CD4-positive, alpha-beta T cell treated with Interferon gamma for 1 hour (primary cell): ENCODE data around the gene TMEM132D.

ENCODE experiments used
- DNase-seq: peaks from one replicate; pipeline ENCODE4 v3.0.0-alpha.2; 2020

The TMEM132D gene

DNA sequence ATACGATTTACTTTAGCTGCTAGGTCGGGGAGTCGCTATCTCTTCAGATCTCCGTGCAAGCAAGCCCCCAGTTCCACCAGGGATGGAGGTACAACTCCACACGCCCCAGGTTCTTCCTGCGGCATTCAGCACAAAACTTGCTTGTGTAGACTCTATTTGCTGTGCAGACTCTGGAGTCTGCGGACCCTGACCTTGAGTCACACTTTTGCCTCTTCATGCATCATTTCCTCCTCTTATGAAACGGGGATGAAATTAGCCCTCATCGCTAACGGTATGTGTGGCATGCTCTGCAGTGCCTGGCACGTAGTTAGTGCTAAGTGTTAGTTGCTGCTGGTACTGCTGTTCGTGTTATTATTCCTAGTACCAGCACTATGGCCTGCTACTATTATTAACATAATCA, 84.4 kb downstream of the TMEM132D start:
- DNase-seq: no peak

DNA sequence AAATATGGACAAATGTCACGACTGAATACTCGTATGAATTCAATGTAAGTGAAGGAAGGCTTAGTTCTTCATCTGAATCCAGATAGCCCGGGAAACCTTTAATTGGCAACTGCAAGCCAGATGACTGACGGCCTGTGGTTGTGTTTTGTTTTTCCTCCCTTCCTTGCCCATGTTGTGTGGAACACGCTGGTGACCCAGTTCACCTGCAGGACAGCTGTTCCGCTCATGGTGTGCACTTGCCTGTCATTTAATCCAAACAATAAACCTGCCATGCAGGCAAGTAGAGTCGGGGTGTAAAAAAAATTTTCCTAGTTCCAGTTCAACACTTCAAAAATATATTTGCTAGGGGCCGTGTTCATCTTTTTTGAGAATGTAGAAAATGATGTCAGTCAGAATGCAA, 88.0 kb downstream of the TMEM132D start:
- DNase-seq: no peak

DNA sequence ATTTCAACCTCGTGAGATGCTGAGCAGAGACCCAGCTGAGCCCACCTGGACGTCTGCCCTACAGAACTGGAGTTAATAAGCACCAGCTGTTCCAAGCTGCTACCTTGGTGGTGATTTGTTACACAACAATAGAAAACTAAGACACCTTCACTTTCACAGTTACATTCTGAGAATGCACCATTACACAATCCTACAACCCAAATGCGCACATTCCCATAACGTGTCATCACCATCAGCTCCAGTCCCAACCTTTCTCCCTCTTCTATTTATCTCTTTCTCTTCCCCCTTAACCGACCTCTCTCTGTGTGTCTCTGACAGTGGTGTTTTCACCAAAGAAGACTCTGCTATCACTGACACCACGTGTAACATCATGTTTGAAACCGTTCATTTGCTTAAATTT, 91.9 kb downstream of the TMEM132D start:
- no peak for DNase-seq

DNA sequence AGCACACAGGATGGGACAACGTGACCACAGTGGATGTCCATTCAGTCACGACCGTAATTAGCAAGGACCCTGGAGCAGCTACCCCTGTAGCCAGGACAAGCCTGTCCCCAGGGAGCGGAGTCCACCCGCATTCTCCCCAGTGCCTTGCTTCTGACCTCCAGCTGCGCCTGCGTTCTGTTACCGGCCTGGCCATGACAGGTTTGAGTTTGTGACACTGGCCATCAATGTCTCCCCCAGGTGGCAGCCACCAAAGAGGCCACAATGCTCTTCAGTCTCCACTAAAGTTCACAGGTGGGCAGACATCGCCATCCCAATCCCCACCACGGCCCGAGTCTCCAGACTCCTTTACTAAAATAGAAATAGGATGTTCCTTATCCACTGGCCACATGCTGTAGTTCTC, 96.7 kb downstream of the TMEM132D start:
- no peak for DNase-seq

DNA sequence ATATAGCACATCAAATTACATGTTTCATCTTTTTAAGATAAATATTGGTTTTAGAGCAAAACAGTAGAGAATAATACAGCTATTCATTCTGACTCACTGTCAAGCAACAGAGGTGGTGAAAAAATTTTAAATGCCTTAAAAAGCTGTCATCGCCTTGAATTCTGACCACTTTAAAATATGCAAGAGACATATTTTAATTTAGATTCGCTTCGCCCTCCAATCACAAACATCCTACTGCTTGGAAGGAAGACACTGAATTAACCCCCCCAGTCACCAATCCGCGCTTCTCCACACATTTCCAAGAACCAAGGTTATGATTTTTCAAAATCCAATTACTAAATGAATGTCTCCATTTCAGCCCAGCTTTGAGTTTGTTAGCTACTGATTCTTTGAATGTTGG, 112.4 kb downstream of the TMEM132D start:
- DNase-seq: no peak

DNA sequence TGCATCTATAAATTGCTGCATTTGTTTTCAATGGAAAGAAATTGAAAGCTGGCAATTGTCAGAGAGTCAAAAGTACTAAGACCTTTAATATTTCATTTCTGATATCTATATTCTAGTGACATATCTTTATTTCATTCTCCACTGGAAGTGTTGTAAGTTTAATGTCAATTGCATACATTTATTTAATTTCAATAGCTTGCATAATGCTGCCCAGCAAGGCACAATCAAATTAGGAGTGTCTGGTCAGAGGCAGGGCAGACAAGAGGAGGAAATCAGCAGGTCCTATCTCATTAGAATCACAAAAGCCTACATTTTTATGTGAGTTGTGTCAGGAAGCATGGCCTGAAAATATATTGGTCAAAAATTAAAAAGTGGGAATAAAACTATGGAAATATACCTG, 112.9 kb downstream of the TMEM132D start:
- DNase-seq: no peak

DNA sequence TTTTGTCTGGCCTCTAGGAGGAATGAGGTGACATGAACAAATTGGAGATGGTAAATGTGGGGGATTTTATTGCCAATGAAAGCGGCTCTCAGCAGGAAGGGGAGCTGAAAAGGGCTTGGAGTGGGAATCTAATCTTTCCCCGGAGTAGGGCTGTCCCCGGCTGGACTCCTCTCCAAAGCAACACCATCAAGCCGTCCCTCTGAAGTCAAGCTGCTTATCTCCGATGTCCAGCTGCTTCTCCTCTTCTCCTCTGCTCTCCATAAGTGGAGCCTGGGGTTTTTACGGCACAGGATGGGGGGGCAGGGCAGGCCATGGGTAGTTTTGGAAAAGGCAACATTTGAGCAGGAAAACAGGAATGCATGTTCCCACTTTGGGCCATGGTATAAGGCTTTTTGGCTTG, 113.5 kb downstream of the TMEM132D start:
- DNase-seq: no peak

DNA sequence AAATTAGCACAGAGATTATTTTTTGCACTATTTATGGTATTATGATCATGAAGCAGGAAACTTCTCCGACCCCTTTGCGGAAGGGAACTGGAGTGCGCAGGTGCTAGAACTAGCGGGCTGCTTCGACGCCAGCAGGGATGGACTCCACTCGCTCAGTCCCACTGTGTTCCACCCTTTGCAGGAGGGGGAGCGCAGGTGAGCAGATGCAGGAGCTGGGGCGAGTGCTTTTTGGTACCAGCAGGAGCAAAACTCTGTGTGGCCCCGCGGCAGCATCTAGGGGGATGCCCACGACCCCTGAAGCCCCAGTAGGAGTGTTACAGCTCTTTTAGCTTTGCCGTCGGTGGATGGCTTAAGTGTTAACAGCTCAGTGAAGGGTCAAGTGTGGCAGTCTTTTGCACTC, 113.9 kb downstream of the TMEM132D start:
- DNase-seq: no peak

DNA sequence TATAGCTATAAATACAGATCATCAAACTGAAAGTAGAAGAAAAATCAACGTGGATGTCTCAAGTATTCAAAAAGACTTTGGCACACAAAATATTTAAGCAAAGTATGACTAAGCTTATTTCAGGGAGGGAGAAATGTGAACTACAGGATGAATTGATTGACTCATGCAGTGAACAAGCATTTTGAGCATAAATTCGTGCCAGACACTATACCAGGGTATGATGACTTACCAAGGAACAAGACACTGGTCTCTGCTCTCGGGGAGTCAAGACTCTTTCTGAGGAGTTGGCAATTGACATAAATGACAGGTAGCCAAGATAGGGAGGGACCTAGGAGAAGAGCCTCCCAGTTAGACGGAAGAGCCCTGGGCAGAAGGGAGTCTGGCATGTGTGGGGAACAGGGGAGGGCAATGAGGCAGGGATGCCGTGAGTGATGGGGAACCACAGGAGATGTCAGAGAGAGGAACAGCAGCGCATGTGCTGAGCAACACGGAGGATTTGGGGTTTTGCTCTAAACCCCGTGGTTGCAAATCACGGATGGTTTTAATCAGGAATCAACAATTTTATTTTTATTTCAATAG, 115.2 kb downstream of the TMEM132D start:
- no peak for DNase-seq

DNA sequence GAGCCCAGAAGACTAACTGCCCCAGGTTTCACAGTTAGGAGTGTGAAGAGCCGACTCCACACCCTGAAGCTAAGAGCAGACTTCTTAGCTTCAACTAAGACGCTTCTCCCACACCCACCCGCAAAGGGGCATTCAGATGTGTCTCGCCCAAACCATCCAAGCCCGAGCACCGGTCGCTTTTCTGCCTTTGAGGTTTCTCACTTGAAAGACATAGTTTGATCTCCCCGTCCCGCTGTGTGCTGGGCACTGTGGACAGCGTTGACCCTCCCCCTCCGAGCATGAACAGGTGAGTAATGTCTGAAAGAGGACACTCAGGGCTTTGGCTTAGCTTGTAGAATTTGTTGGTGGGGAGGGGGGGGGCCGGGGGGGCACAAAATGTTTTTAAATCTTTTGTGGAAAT, 123.8 kb downstream of the TMEM132D start:
- DNase-seq: no peak

DNA sequence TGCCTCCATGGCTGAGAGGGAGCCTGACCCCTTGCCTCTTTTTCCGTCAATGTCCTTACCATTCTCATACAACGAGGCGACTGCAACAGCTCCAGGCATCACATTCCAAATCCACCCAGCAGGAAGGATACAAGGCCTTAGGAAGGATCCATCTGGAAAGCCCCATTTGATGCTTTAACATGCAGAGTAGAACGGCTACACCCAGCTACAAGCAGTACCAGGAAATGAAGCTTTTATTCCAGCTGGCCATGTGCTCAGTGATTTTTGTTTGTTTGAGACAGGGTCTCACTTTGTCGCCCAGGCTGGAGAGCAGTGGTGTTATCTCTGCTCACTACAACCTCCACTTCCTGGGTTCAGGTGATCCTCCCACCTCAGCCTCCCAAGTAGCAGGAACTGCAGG, 124.8 kb downstream of the TMEM132D start:
- DNase-seq: no peak

DNA sequence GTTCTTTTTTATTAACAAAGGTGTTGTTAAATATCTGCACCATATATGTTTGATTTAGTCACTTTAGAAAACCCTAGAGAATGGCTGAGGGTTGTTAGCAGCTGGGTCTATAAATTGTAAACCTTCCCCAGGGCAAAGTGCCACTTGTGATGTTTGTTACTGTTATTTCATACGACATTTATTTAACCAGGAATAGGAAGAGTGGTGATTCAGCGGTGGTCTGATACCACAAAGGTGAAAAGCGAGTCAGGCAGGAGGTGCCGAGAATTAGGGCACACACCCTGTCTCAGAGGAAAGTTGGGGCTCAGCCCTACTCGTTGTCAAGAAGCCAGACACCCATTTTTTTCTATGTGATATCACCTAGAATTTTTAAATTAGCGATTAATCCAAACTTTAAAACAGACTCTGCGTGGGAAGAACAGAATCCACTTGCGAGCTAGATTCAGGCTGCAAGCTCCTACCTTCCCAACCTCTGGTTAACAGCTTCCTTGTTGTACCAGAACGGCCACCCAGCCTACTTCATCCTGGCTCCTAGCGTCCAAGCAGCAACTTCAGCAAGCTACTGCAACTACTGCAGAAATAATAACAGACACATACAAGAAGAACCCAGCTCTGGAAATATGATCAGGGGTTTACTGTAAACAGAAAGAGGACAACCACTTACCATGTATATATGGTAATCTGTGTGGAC, 126.7 kb downstream of the TMEM132D start:
- no peak for DNase-seq

DNA sequence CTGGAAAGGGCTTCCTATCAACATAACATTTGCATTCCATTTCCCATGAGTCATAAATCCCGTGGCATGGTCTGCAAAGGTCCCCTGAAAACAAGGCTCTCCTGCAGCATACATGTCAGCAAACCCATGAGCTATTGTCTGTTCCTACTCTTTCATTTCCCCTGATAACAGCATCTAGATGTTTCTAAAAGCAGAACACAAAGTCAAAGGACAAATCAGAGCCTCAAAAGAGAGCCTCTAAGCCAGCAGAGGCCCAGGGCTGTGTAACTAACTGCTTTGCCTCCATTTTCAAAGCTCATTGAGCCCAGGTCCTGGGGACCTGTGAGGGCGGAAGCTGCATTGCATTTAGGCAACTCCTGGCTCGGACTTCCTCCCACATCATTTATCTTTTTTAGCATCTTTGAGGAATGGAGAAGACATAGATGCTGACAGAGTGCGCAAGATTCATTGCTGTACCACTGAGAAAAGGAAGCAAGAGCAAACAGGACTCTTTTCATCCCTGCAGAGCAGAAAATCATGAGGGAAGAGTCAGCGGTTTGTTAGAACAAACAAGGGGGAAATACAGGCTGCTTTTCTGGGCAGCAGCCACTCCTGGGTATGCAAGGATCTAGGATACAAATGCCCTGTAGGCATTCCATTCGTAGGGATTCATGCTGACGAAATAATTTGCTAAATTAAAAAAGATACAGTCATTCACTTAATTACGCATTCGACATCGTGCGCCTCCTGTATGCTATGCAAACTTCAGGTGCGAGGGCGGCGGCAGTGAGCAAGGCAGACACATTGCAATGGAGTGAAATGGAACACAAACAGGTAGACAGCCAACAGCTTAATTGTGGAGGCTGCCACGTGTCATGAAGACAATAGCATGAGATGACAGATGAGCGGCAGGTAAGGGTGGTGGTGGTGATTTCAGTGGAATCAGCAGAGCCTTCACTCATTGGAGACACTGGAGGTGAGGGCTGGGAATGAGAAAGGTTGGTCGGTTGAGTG, 131.0 kb downstream of the TMEM132D start:
- DNase-seq: no peak

DNA sequence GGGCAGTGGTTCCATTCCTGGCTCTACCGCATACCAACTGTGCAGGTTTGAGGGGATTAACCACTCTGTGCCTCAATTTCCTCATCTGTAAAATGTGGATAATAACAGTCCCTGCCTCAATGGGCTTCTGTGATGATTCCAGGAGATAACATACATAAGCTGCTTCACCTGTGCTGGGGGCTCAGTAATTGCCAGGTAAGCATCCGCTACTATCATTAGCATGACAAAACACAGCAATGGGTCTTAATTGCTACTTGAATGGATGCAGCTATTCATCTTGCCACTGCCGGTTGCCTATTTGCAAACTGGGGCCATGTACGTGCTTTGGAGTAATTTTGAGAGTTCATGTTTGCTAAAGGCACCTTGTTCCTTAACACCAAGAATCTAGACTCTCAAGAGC, 132.6 kb downstream of the TMEM132D start:
- DNase-seq: no peak

DNA sequence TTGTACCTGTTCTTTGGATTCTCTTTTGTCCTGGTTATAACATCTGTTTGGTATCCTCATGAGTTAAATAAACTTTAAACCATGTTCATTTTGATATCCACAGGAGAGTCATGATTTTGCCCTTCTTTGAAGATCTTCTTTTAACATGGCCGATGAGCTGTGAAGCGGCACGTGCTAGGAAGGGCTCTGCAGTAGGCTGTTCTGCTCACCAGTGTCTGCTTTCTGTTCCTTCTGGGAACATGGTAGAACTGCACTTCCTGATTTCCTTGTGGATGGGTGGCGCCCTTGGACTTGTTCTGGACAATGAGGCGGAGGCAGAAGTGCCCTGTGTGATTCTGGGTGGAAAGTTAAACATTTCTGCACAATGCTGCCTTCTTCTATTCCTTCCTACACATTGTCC, 138.1 kb downstream of the TMEM132D start:
- DNase-seq: no peak

DNA sequence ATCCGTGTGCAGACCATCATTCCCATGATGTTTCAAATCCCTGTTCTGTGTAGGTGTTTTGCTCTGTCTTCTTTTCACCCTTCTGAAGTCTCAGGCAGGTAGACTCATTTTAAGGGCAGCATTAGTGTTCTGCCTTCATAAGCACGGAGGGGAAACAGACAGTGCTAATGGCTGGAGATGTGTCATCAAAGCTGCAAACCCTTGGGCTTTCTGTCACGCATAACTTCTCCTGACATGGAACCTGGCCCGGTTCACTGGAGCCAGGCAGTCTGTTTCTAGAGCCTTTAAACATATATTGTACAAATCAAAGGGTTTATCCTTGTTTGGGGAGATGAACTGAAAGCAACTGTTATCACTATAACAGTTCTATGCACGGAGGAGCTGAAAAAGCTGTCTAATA, 141.4 kb downstream of the TMEM132D start:
- no peak for DNase-seq

DNA sequence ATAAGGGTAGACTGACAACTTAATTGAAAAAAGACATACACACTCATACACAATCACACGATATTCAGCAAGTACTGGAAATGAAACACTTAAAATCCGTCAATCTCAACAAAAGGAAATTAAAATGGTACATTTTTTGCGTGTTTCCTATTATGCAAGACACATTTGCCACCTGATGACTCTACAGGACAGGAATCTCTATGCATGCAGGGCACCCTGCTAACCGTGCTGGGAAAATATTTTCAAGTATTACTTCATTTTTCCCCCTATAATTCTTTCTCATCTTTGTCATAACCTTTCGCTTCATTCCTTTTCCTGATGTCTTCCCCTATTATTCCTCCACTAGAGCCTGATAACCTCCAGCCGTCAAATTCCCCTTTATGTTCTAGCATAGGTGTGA, 150.2 kb downstream of the TMEM132D start:
- DNase-seq: no peak

DNA sequence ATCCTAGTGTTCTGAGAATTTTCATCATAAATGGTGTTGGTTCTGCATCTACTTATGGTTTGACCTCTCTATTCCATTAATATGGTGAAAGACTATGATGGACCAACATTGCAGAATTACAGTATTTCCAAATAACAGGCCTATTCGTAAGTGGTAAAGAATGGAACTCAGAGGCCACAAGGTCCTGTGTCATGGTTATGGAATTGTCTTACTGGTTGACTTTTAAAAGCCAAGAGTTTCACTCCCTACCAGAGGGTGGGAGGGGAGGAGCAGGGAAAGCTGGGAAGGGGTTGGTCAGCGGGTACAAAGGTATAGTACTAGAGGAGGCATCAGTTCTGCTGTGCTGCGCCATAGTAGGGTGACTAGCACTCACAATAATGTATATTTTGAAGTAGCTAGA, 153.4 kb downstream of the TMEM132D start:
- DNase-seq: no peak

DNA sequence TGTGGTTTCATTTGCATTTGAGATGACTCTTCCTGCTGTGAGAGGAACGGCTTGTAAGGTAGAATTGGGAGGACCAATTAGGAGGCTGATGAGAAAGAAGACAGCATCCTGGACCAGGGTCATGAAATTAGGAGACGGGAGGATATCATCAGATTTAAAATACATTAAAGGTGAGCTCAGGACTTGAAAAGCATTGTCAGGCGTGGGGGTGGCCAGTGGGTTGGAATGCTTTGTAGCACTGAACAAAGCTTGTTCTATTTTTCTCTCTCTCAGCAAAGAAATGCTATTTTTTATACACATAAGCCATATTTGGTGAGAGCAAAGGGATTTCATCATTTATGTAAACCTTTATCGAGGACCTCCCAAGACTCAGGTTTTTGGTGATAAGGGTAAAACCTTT, 157.5 kb downstream of the TMEM132D start:
- no peak for DNase-seq

DNA sequence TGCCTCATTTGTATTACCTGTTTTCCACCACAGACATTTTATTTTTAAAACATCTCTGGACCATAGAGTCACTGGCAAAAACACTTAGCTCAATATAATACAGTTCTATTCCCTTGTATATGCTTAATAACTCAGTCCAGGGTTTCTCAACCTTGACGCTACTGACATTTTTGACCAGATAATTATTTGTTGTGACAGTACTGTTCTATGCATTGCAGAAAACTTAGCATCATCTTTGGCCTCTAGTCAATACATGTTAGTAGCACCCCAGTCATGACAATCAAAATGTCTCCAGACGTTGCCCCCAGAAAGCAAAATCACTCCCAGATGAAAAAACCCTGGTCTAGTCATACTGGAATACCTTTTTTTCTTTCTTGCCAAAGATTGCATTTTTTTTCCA, 174.7 kb downstream of the TMEM132D start:
- no peak for DNase-seq

DNA sequence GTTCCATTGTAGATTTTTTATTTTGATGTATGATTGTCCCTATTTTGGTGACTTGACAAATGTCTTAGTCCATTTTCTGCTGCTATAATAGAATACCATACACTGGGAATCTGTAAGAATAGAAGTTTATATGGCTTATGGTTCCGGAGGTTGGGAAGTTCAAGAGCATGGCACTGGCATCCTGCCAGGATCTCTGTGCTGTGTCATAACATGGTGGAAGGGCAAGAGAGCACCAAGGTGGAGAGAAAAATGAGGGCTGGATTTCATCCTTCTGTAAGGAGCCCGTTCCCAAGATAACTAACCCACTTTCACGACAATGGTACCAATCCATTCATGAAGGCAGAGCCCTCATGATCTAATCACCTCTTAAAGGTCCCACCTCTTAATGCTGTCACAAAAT, 176.7 kb downstream of the TMEM132D start:
- no peak for DNase-seq

DNA sequence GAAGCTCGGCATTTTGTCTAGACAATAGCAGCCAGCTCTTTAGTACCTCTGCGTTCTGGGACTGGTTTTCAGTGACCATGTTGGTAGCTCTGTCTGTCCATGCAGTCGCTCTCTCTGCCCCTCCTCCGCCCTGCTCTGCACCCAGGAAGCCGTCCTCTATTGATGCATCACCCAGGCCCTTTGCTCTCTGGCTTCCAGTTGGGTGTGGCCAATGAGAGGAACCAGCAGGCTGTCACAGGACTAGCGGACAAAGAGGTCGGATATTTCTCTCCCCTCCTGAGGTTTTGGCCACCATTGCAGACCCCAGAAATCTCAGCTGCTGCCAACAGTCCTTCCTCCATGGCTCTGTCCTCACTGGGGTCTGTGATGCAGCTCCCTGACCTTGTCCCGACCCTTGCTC, 180.6 kb downstream of the TMEM132D start:
- DNase-seq: no peak

DNA sequence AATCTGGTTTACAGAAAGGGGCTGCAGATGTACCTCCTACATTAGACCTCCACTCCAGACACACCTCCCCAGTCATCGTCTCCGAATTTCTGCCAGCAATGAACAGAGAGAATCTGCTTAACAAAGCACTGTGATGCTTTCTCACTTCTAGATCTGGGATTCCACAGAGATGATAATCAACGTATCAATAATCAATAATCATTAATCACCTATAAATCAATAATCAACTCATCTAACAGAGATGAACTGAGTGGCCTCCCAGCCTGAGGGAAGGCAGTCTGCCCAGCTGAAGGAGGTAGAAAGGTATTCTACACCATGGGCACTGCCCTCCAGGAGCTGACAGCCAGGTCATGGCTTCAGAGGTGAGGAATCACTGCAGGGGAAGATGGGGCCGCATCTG, 183.2 kb downstream of the TMEM132D start:
- no peak for DNase-seq

DNA sequence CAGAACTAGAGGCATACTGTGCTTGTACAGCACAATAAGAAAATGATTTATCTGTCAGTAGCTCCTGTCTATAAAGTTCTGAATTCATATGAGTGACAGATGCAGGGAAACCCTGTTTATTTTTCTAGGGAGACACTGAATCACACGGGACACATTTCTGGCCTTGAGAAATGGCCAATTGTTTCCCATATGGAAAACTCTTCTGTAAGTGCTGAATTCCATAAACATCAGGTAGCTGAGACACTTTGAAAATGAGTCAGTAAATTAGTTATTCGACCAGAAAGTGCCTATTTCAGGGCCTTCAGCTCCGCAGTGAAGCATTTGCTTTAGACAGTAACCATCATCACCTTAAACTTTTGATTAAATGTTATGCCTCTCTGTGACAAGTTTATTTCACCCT, 184.4 kb downstream of the TMEM132D start:
- DNase-seq: no peak
